ENCODE results near the gene APC2. TPM values are rescaled to one million over a fixed set of nuclear protein-coding genes. Genes with fewer than 3 reads are reported as not detected.

APC2 gene
- total RNA-seq, 2 experiments from 2014 or later, result 0.09 to 0.14 TPM

GRCh38 chr19:1423436-1424191 lies 26.3 kb upstream of the APC2 start:
- ChIA-PET POLR2A (no interaction called here), CTCF (no interaction called here)
- intact Hi-C loops (cut with DNase I, micrococcal nuclease), result no loop called here
- Mint-ChIP-seq H3K4me3 (no peak overlapping the region), H3K4me1 (no peaks in the 10 kb centered on the region), H3K27ac (no peak overlapping the region), H3K27me3 (no peaks in the 10 kb centered on the region), H3K9me3 (ENCODE audit: low read depth) (no peaks in the 10 kb centered on the region), H3K36me3 (ENCODE audit: low read depth) (peaks cover 37% of the 10 kb centered on the region)
- DNase-seq (no peak), ATAC-seq (no peak)

GRCh38 chr19:1424192-1424955 lies 25.5 kb upstream of the APC2 start:
- POLR2A ChIA-PET, result no interaction called here

GRCh38 chr19:1425102-1425837 lies 24.7 kb upstream of the APC2 start:
- POLR2A ChIA-PET, result no interaction called here
- H3K4me1 Mint-ChIP-seq, result no peaks in the 10 kb centered on the region
- CTCF ChIA-PET, result interaction anchor here (0.5 kb wide), 1 partner anchor 11 kb away, joined by 3 read pairs; no protein-coding TSS in a partner anchor
- ATAC-seq, result no peak
- H3K36me3 Mint-ChIP-seq (ENCODE audit: low read depth), result peaks cover 26% of the 10 kb centered on the region
- no peak overlapping the region for H3K4me3 Mint-ChIP-seq
- no peak overlapping the region for H3K27ac Mint-ChIP-seq
- no peaks in the 10 kb centered on the region for H3K9me3 Mint-ChIP-seq (ENCODE audit: low read depth)
- no peak for DNase-seq
- no peaks in the 10 kb centered on the region for H3K27me3 Mint-ChIP-seq
- intact Hi-C loops (cut with DNase I, micrococcal nuclease), result no loop called here

More at GRCh38 chr19:1424192-1424955, 25.5 kb upstream of the APC2 start:
- Mint-ChIP-seq H3K36me3 (ENCODE audit: low read depth) (peaks cover 31% of the 10 kb centered on the region), H3K4me1 (no peaks in the 10 kb centered on the region), H3K4me3 (no peak overlapping the region), H3K27ac (no peak overlapping the region), H3K27me3 (no peaks in the 10 kb centered on the region), H3K9me3 (ENCODE audit: low read depth) (no peaks in the 10 kb centered on the region)
- intact Hi-C loops (cut with DNase I, micrococcal nuclease), result no loop called here
- ATAC-seq (no peak), DNase-seq (no peak)
- CTCF ChIA-PET, result interaction anchor here (0.5 kb wide), 1 partner anchor 12 kb away, joined by 3 read pairs; no protein-coding TSS in a partner anchor

- H3K27me3 Mint-ChIP-seq, result no peaks in the 10 kb centered on the region
- ATAC-seq (no peak), DNase-seq (no peak)
- intact Hi-C loops (cut with DNase I, micrococcal nuclease), result no loop called here
- H3K27ac Mint-ChIP-seq, result no peak overlapping the region
- no peaks in the 10 kb centered on the region for H3K4me1 Mint-ChIP-seq
- peaks cover 22% of the 10 kb centered on the region for H3K36me3 Mint-ChIP-seq (ENCODE audit: low read depth)
- no peaks in the 10 kb centered on the region for H3K9me3 Mint-ChIP-seq (ENCODE audit: low read depth)
- no peak overlapping the region for H3K4me3 Mint-ChIP-seq
- ChIA-PET CTCF (no interaction called here), POLR2A (no interaction called here)
Measured at GRCh38 chr19:1425902-1426301, 24.0 kb upstream of the APC2 start.

GRCh38 chr19:1426736-1427135 lies 23.2 kb upstream of the APC2 start:
- CTCF ChIA-PET, result interaction anchor here (1.1 kb wide), 1 partner anchor 11 kb away, joined by 3 read pairs; no protein-coding TSS in a partner anchor
- H3K4me1 Mint-ChIP-seq, result no peaks in the 10 kb centered on the region
- H3K4me3 Mint-ChIP-seq, result no peak overlapping the region
- no peak for ATAC-seq
- H3K27ac Mint-ChIP-seq, result no peak overlapping the region
- POLR2A ChIA-PET, result no interaction called here
- H3K9me3 Mint-ChIP-seq (ENCODE audit: low read depth), result no peaks in the 10 kb centered on the region
- H3K36me3 Mint-ChIP-seq (ENCODE audit: low read depth), result peaks cover 24% of the 10 kb centered on the region
- intact Hi-C loops (cut with DNase I, micrococcal nuclease), result no loop called here
- no peak for DNase-seq
- H3K27me3 Mint-ChIP-seq, result no peaks in the 10 kb centered on the region

- DNase-seq (no peak), ATAC-seq (no peak)
- CTCF ChIA-PET, result interaction anchor here (0.6 to 1.1 kb wide), 3 partner anchors 9 to 13 kb away, joined by 3 read pairs; no protein-coding TSS in a partner anchor
- Mint-ChIP-seq H3K27me3 (no peaks in the 10 kb centered on the region), H3K9me3 (ENCODE audit: low read depth) (no peaks in the 10 kb centered on the region), H3K4me1 (no peaks in the 10 kb centered on the region), H3K27ac (no peak overlapping the region), H3K4me3 (no peak overlapping the region), H3K36me3 (ENCODE audit: low read depth) (peaks cover 27% of the 10 kb centered on the region)
- intact Hi-C loops (cut with DNase I, micrococcal nuclease), result no loop called here
- POLR2A ChIA-PET, result no interaction called here
Measured at GRCh38 chr19:1427221-1427920, 22.6 kb upstream of the APC2 start.

- ATAC-seq (no peak), DNase-seq (no peak)
- ChIA-PET POLR2A (no interaction called here), CTCF (interaction anchor here (0.8 to 1.4 kb wide), 2 partner anchors 16 to 20 kb away, joined by 3 read pairs; no protein-coding TSS in a partner anchor)
- intact Hi-C loops (cut with DNase I, micrococcal nuclease), result no loop called here
- Mint-ChIP-seq H3K36me3 (ENCODE audit: low read depth) (peaks cover 27% of the 10 kb centered on the region), H3K9me3 (ENCODE audit: low read depth) (no peaks in the 10 kb centered on the region), H3K4me3 (no peak overlapping the region), H3K27me3 (no peaks in the 10 kb centered on the region), H3K4me1 (no peaks in the 10 kb centered on the region), H3K27ac (no peak overlapping the region)
Measured at GRCh38 chr19:1428738-1429391, 21.1 kb upstream of the APC2 start.

GRCh38 chr19:1429750-1430149 lies 20.2 kb upstream of the APC2 start:
- ChIA-PET POLR2A (no interaction called here), CTCF (interaction anchor here (1.4 kb wide), 1 partner anchor 21 kb away, joined by 3 read pairs; no protein-coding TSS in a partner anchor)
- no peaks in the 10 kb centered on the region for H3K27me3 Mint-ChIP-seq
- peaks cover 23% of the 10 kb centered on the region for H3K36me3 Mint-ChIP-seq (ENCODE audit: low read depth)
- no peaks in the 10 kb centered on the region for H3K4me1 Mint-ChIP-seq
- H3K4me3 Mint-ChIP-seq, result no peak overlapping the region
- no peaks in the 10 kb centered on the region for H3K9me3 Mint-ChIP-seq (ENCODE audit: low read depth)
- intact Hi-C loops (cut with DNase I, micrococcal nuclease), result no loop called here
- ATAC-seq (no peak), DNase-seq (no peak)
- H3K27ac Mint-ChIP-seq, result no peak overlapping the region

GRCh38 chr19:1430246-1430645 lies 19.7 kb upstream of the APC2 start:
- no peaks in the 10 kb centered on the region for H3K4me1 Mint-ChIP-seq
- DNase-seq, result no peak
- no peaks in the 10 kb centered on the region for H3K9me3 Mint-ChIP-seq (ENCODE audit: low read depth)
- CTCF ChIA-PET, result interaction anchor here (0.6 to 0.7 kb wide), 2 partner anchors 13 to 164 kb away, joined by 4 to 6 read pairs; no protein-coding TSS in a partner anchor
- ATAC-seq, result no peak
- H3K4me3 Mint-ChIP-seq, result no peak overlapping the region
- intact Hi-C loops (cut with DNase I, micrococcal nuclease), result no loop called here
- no peaks in the 10 kb centered on the region for H3K27me3 Mint-ChIP-seq
- no peak overlapping the region for H3K27ac Mint-ChIP-seq
- POLR2A ChIA-PET, result no interaction called here
- peaks cover 21% of the 10 kb centered on the region for H3K36me3 Mint-ChIP-seq (ENCODE audit: low read depth)

GRCh38 chr19:1431759-1432506 lies 18.0 kb upstream of the APC2 start:
- DNase-seq, result no peak
- Mint-ChIP-seq H3K4me1 (no peaks in the 10 kb centered on the region), H3K4me3 (no peak overlapping the region), H3K36me3 (ENCODE audit: low read depth) (peaks cover 19% of the 10 kb centered on the region), H3K27me3 (no peaks in the 10 kb centered on the region), H3K27ac (no peak overlapping the region), H3K9me3 (ENCODE audit: low read depth) (no peaks in the 10 kb centered on the region)
- POLR2A ChIA-PET, result interaction anchor here (0.5 kb wide), 1 partner anchor 18 kb away, joined by 4 read pairs; no protein-coding TSS in a partner anchor
- ATAC-seq, result no peak
- CTCF ChIA-PET, result interaction anchor here (0.6 kb wide), 1 partner anchor 241 kb away, joined by 3 read pairs; no protein-coding TSS in a partner anchor
- intact Hi-C loops (cut with DNase I, micrococcal nuclease), result no loop called here
